IPS DF 6.9 (cell line): ENCODE measurements around the gene PARP6.

ENCODE experiments used
- DNase-seq: peaks from one replicate; pipeline ENCODE4 v3.0.0-alpha.2; 2013; ENCODE audit warnings: low read depth, low spot score
- H3K27ac ChIP-seq: one replicate; pipeline ENCODE4 v1.5.1; 2013; ENCODE audit warnings: low read length, control low read depth
- H3K27me3 ChIP-seq: 2 replicates; pipeline ENCODE4 v1.6.1; 2013; ENCODE audit warnings: mild to moderate bottlenecking, low read length; ENCODE audit not compliant: control insufficient read depth, insufficient read depth
- H3K36me3 ChIP-seq: 2 replicates; pipeline ENCODE4 v1.6.1; 2013; ENCODE audit warnings: low read length; ENCODE audit not compliant: control insufficient read depth, insufficient read depth
- H3K4me1 ChIP-seq: 2 replicates; pipeline ENCODE4 v1.6.1; 2013; ENCODE audit warnings: low read length; ENCODE audit not compliant: control insufficient read depth, insufficient read depth
- H3K4me3 ChIP-seq: 2 replicates; pipeline ENCODE4 v1.5.1; 2013; ENCODE audit warnings: mild to moderate bottlenecking, low read length
- H3K9me3 ChIP-seq: 2 replicates; pipeline ENCODE4 v1.6.1; 2013; ENCODE audit warnings: low read length, inconsistent platforms; ENCODE audit not compliant: control insufficient read depth, insufficient read depth
- WGBS: extraction: QIAGEN DNeasy Blood & Tissue Kit; methylation state at CpG from one replicate; pipeline ENCODE4 v1.1.7; 2013; ENCODE audit warnings: mixed read lengths, missing lambda C conversion rate; ENCODE audit not compliant: insufficient read length, insufficient coverage; 5-methylcytosine and 5-hydroxymethylcytosine counted together

PARP6 gene

GRCh38 chr15:72216079-72216478 is 56.3 kb downstream of the PARP6 start:
- H3K36me3 ChIP-seq = peaks cover 42% of the 10 kb centered on the region
- no peaks in the 10 kb centered on the region for H3K9me3 ChIP-seq
- no CpG with 5 or more reads among the region's 1 CpG for WGBS

GRCh38 chr15:72207558-72208085 is 64.7 kb downstream of the PARP6 start:
- Histone ChIP-seq H3K4me1 (no peaks in the 10 kb centered on the region), H3K36me3 (peaks cover 74% of the 10 kb centered on the region), H3K27me3 (no peaks in the 10 kb centered on the region), H3K9me3 (no peaks in the 10 kb centered on the region), H3K4me3 (no peak overlapping the region), H3K27ac (no peak overlapping the region)
- no peak for DNase-seq

More at GRCh38 chr15:72216079-72216478, 56.3 kb downstream of the PARP6 start:
- Histone ChIP-seq H3K4me1 (no peaks in the 10 kb centered on the region), H3K27me3 (no peaks in the 10 kb centered on the region), H3K27ac (no peak overlapping the region), H3K4me3 (no peak overlapping the region)
- DNase-seq = no peak

- H3K4me1 ChIP-seq = no peaks in the 10 kb centered on the region
- no peaks in the 10 kb centered on the region for H3K9me3 ChIP-seq
- H3K27ac ChIP-seq = no peak overlapping the region
- no peak for DNase-seq
- H3K27me3 ChIP-seq = no peaks in the 10 kb centered on the region
- no CpG with 5 or more reads among the region's 5 CpGs for WGBS
- H3K36me3 ChIP-seq = peaks cover 77% of the 10 kb centered on the region
- no peak overlapping the region for H3K4me3 ChIP-seq
These were observed 65.7 kb downstream of the PARP6 start for GRCh38 chr15:72206677-72207000.

GRCh38 chr15:72205896-72206676 is 66.3 kb downstream of the PARP6 start:
- DNase-seq = no peak
- Histone ChIP-seq H3K9me3 (no peaks in the 10 kb centered on the region), H3K36me3 (peaks cover 81% of the 10 kb centered on the region), H3K4me1 (no peaks in the 10 kb centered on the region), H3K27me3 (no peaks in the 10 kb centered on the region), H3K27ac (no peak overlapping the region), H3K4me3 (no peak overlapping the region)
- WGBS = no CpG with 5 or more reads among the region's 10 CpGs

- no peak overlapping the region for H3K4me3 ChIP-seq
- no peaks in the 10 kb centered on the region for H3K9me3 ChIP-seq
- DNase-seq = no peak
- peaks cover 83% of the 10 kb centered on the region for H3K36me3 ChIP-seq
- WGBS = no CpG with 5 or more reads among the region's 2 CpGs
- no peak overlapping the region for H3K27ac ChIP-seq
- H3K27me3 ChIP-seq = no peaks in the 10 kb centered on the region
- no peaks in the 10 kb centered on the region for H3K4me1 ChIP-seq
These were observed 67.1 kb downstream of the PARP6 start for GRCh38 chr15:72205273-72205672.

- H3K27me3 ChIP-seq = no peaks in the 10 kb centered on the region
- H3K9me3 ChIP-seq = no peaks in the 10 kb centered on the region
- WGBS = no CpG with 5 or more reads among the region's 5 CpGs
- no peak overlapping the region for H3K27ac ChIP-seq
- no peaks in the 10 kb centered on the region for H3K4me1 ChIP-seq
- H3K4me3 ChIP-seq = no peak overlapping the region
- no peak for DNase-seq
- peaks cover 86% of the 10 kb centered on the region for H3K36me3 ChIP-seq
These were observed 68.9 kb downstream of the PARP6 start for GRCh38 chr15:72203507-72203837.

- H3K4me1 ChIP-seq = no peaks in the 10 kb centered on the region
- H3K9me3 ChIP-seq = no peaks in the 10 kb centered on the region
- H3K4me3 ChIP-seq = no peak overlapping the region
- WGBS = no CpG with 5 or more reads among the region's 8 CpGs
- H3K27me3 ChIP-seq = no peaks in the 10 kb centered on the region
- DNase-seq = no peak
- peaks cover 83% of the 10 kb centered on the region for H3K36me3 ChIP-seq
- no peak overlapping the region for H3K27ac ChIP-seq
These were observed 69.4 kb downstream of the PARP6 start for GRCh38 chr15:72202801-72203506.

- WGBS = no CpG with 5 or more reads among the region's 13 CpGs
These were observed 70.1 kb downstream of the PARP6 start for GRCh38 chr15:72202302-72202701.

GRCh38 chr15:72201391-72201921 is 70.9 kb downstream of the PARP6 start:
- no peak for DNase-seq
- no CpG with 5 or more reads among the region's 3 CpGs for WGBS
- H3K9me3 ChIP-seq = no peaks in the 10 kb centered on the region
- H3K36me3 ChIP-seq = peaks cover 69% of the 10 kb centered on the region
- H3K27ac ChIP-seq = no peak overlapping the region
- no peak overlapping the region for H3K4me3 ChIP-seq
- H3K27me3 ChIP-seq = no peaks in the 10 kb centered on the region; the same call in 1 of the 2 replicates
- H3K4me1 ChIP-seq = no peaks in the 10 kb centered on the region

More at GRCh38 chr15:72202302-72202701, 70.1 kb downstream of the PARP6 start:
- H3K27me3 ChIP-seq = no peaks in the 10 kb centered on the region
- H3K4me3 ChIP-seq = no peak overlapping the region
- DNase-seq = no peak
- peaks cover 77% of the 10 kb centered on the region for H3K36me3 ChIP-seq
- no peak overlapping the region for H3K27ac ChIP-seq
- H3K4me1 ChIP-seq = no peaks in the 10 kb centered on the region
- no peaks in the 10 kb centered on the region for H3K9me3 ChIP-seq

GRCh38 chr15:72200395-72201237 is 71.7 kb downstream of the PARP6 start:
- no peaks in the 10 kb centered on the region for H3K9me3 ChIP-seq
- peaks cover 61% of the 10 kb centered on the region for H3K36me3 ChIP-seq
- H3K27ac ChIP-seq = no peak overlapping the region
- WGBS = no CpG with 5 or more reads among the region's 15 CpGs
- no peaks in the 10 kb centered on the region for H3K4me1 ChIP-seq
- H3K4me3 ChIP-seq = no peak overlapping the region
- DNase-seq = no peak
- no peaks in the 10 kb centered on the region; the same call in 1 of the 2 replicates for H3K27me3 ChIP-seq
